GM03348 (cell line): ENCODE measurements around the gene SLC25A11.

Experiments
- DNase-seq: peaks from one replicate; pipeline ENCODE4 v3.0.0; 2012; ENCODE audit warnings: low spot score

Gene SLC25A11

DNA sequence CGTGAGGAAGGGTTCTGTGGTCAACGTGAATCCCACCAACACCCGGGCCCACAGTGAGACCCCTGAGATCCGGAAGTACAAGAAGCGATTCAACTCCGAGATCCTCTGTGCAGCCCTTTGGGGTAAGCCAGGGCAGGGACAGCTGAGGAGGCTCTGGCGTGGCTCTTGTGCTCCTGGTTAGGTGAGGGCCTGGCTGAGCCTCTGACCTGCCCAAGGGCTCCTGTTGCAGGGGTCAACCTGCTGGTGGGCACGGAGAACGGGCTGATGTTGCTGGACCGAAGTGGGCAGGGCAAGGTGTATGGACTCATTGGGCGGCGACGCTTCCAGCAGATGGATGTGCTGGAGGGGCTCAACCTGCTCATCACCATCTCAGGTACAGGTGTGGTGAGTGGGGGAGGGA lies 44.7 kb downstream of the SLC25A11 start:
- DNase-seq = no peak

- no peak for DNase-seq
Observed at GRCh38 chr17:4893721-4894560, 45.9 kb downstream of the SLC25A11 start.

GRCh38 chr17:4893272-4893671 lies 46.6 kb downstream of the SLC25A11 start:
- no peak for DNase-seq

- DNase-seq = no peak
Observed at GRCh38 chr17:4892499-4893221, 47.2 kb downstream of the SLC25A11 start.

DNA sequence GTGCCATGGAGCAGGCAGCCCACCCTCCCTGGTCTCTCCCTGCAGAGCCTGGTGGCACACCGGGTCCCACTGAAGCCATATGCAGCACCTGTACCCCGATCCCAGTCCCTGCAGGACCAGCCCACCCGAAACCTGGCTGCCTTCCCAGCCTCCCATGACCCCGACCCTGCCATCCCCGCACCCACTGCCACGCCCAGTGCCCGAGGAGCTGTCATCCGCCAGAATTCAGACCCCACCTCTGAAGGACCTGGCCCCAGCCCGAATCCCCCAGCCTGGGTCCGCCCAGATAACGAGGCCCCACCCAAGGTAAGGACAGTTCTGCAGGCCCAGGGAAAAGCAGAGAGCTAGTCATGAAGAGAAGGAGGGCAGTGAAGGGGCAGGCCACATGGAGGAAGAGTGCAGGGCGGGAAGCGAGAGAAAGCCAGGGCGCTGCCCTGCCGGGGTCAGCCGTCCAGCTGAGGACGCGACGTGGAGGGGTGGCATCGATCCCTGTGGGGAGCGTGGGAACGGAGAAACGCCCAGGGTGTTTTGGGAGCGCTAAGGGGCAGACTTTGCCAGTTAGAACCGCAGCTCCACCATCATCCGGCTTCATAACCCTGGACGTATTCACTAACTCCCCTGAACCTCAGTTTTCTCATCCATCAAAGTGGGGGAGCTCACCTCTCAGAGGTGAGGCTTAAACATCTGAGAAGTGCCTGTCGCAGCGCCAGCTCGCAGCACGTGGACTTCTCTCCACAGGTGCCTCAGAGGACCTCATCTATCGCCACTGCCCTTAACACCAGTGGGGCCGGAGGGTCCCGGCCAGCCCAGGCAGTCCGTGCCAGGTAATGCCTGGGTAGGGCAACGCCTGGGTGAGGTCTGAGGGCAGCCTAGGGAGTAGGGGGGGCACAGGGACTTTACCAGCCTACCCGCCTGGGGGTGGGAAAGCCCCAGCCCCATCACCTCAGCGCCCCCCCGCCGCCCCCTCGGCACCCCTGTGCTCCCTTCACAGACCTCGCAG lies 48.1 kb downstream of the SLC25A11 start:
- no peak for DNase-seq

GRCh38 chr17:4887581-4887980 lies 52.3 kb downstream of the SLC25A11 start:
- no peak for DNase-seq
